ENCODE data around the gene RNF214.

Gene RNF214

GRCh38 chr11:117249571-117249970, 17.1 kb downstream of the RNF214 start:
- Histone ChIP-seq H3K4me2 (ENCODE audit: low read depth, low read length, poor library complexity, severe bottlenecking) (no peak overlapping the region), H3K36me3 (ENCODE audit: insufficient read depth, low read length) (peaks cover 22% of the 10 kb centered on the region; the same call in 1 of the 2 replicates), H3K4me1 (ENCODE audit: insufficient read depth, low read length, poor library complexity, severe bottlenecking) (no peaks in the 10 kb centered on the region), H3K9ac (ENCODE audit: low read depth, low read length, poor library complexity, severe bottlenecking) (no peak overlapping the region), H3K9me3 (ENCODE audit: insufficient read depth, low read depth, low read length) (no peaks in the 10 kb centered on the region), H3K9me2 (replicated peaks; ENCODE audit: low read depth, low read length) (no peaks in the 10 kb centered on the region), H4K20me1 (ENCODE audit: insufficient read depth, low read length, poor library complexity, severe bottlenecking) (no peaks in the 10 kb centered on the region), H3K79me2 (ENCODE audit: insufficient read depth, low read length) (no peaks in the 10 kb centered on the region), H3F3A (ENCODE audit: low read depth) (no peaks in the 10 kb centered on the region), H2AFZ (ENCODE audit: low read length) (no peak overlapping the region), H3K27me3 (ENCODE audit: insufficient read depth, low read length, poor library complexity, severe bottlenecking) (no peaks in the 10 kb centered on the region), H3K4me3 (ENCODE audit: low read length, poor library complexity, severe bottlenecking) (no peak overlapping the region)
- TF ChIP-seq EZH2phosphoT487 (IDR thresholded peaks at IDR 0.05; ENCODE audit: borderline replicate concordance) (no peak), CTCF (conservative IDR thresholded peaks at IDR 0.05; ENCODE audit: low read length) (no peak)

- no peaks in the 10 kb centered on the region for H3K27me3 ChIP-seq (ENCODE audit: insufficient read depth, low read length, poor library complexity, severe bottlenecking)
- H3K9me3 ChIP-seq (ENCODE audit: insufficient read depth, low read depth, low read length) = no peaks in the 10 kb centered on the region
- H3K79me2 ChIP-seq (ENCODE audit: insufficient read depth, low read length) = no peaks in the 10 kb centered on the region
- H3K4me3 ChIP-seq (ENCODE audit: low read length, poor library complexity, severe bottlenecking) = no peak overlapping the region
- H3K9ac ChIP-seq (ENCODE audit: low read depth, low read length, poor library complexity, severe bottlenecking) = no peak overlapping the region
- H3K36me3 ChIP-seq (ENCODE audit: insufficient read depth, low read length) = peaks cover 7% of the 10 kb centered on the region; the same call in 1 of the 2 replicates
- no peak overlapping the region for H3K4me2 ChIP-seq (ENCODE audit: low read depth, low read length, poor library complexity, severe bottlenecking)
- H4K20me1 ChIP-seq (ENCODE audit: insufficient read depth, low read length, poor library complexity, severe bottlenecking) = no peaks in the 10 kb centered on the region
- no peaks in the 10 kb centered on the region for H3K9me2 ChIP-seq (replicated peaks; ENCODE audit: low read depth, low read length)
- H3K4me1 ChIP-seq (ENCODE audit: insufficient read depth, low read length, poor library complexity, severe bottlenecking) = no peaks in the 10 kb centered on the region
- H3F3A ChIP-seq (ENCODE audit: low read depth) = no peaks in the 10 kb centered on the region
- no peak overlapping the region for H2AFZ ChIP-seq (ENCODE audit: low read length)
- TF ChIP-seq CTCF (conservative IDR thresholded peaks at IDR 0.05; ENCODE audit: low read length) (no peak), EZH2phosphoT487 (IDR thresholded peaks at IDR 0.05; ENCODE audit: borderline replicate concordance) (no peak)
Observed at GRCh38 chr11:117251506-117251905, 19.0 kb downstream of the RNF214 start.

GRCh38 chr11:117255966-117256365, 23.5 kb downstream of the RNF214 start:
- Histone ChIP-seq H3K27me3 (ENCODE audit: insufficient read depth, low read length, poor library complexity, severe bottlenecking) (no peaks in the 10 kb centered on the region), H3K9me2 (replicated peaks; ENCODE audit: low read depth, low read length) (no peaks in the 10 kb centered on the region), H3K4me3 (ENCODE audit: low read length, poor library complexity, severe bottlenecking) (no peak overlapping the region)

More at GRCh38 chr11:117255966-117256365, 23.5 kb downstream of the RNF214 start:
- Histone ChIP-seq H4K20me1 (ENCODE audit: insufficient read depth, low read length, poor library complexity, severe bottlenecking) (no peaks in the 10 kb centered on the region), H3F3A (ENCODE audit: low read depth) (no peaks in the 10 kb centered on the region), H2AFZ (ENCODE audit: low read length) (no peak overlapping the region), H3K79me2 (ENCODE audit: insufficient read depth, low read length) (no peaks in the 10 kb centered on the region), H3K9ac (ENCODE audit: low read depth, low read length, poor library complexity, severe bottlenecking) (no peak overlapping the region), H3K9me3 (ENCODE audit: insufficient read depth, low read depth, low read length) (no peaks in the 10 kb centered on the region), H3K4me2 (ENCODE audit: low read depth, low read length, poor library complexity, severe bottlenecking) (no peak overlapping the region), H3K4me1 (ENCODE audit: insufficient read depth, low read length, poor library complexity, severe bottlenecking) (no peaks in the 10 kb centered on the region), H3K36me3 (ENCODE audit: insufficient read depth, low read length) (no peaks in the 10 kb centered on the region; the same call in none of the 2 replicates)
- TF ChIP-seq EZH2phosphoT487 (IDR thresholded peaks at IDR 0.05; ENCODE audit: borderline replicate concordance) = no peak
- no peak for TF ChIP-seq CTCF (conservative IDR thresholded peaks at IDR 0.05; ENCODE audit: low read length)
